ENCODE measurements around the gene MYO1E.

DNA sequence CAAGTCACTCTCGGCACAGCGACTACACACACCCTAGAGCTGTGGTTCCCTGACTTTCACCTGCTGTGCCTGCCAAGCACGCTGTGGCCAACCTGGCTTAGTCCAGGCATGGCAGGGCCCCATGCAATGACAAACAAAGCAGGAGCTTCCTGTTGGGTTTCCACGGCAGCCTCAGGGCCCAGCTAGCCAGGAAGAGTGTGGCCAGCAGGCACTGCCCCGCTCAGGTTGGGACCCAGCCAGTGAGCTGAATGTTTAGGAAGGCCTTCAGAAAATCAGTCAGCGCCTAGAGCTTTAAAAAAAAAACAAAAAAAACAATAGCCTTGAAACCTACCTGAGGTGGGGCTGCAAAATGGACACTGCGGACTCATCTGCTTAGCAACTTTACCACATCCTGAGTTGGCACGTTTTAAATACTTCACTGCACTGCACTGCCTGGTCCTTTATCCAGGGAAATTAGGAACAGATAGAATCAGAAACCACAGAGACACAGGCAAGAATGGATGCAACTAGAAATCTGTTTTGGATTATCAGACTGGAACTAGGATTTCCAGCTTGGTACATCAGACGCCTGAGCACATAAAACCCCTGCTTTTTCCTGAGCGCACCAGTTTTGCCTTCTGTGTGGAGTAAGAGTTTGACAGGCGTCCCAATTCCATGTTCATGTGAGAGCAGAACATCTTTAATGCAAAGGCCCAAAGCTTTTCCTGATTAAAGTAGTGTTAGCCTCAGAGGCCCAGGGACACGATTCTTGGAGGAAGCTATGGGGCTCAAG, 202.2 kb downstream of the MYO1E start:
- TF ChIP-seq CTCF (IDR thresholded peaks at IDR 0.05): no peak
- TF ChIP-seq POLR2A (IDR thresholded peaks at IDR 0.05): no peak

Measured in transverse colon (tissue), 3 donors.